ENCODE measurements around the gene ERICH3.

DNA sequence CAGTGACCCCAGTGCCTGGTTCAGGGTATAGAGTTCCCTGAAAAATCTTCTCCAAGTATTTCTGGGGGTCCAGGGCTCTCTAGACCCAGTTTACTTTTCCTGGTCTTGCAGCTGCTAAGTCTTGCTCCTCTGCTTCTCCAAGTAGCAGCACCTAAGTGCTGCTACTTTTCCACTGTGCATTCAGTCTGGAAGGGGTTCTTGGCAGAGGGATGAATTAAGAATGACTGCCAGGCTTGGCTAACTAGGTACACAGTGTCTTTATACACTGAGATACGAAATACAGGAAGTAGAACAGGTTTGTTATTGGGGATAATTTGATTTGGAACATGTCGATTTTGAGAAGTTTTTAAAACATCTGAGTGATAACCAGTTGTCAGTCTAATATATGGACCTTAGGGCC is 24.2 kb upstream of the ERICH3 start:
- TF ChIP-seq, protein P1, sequence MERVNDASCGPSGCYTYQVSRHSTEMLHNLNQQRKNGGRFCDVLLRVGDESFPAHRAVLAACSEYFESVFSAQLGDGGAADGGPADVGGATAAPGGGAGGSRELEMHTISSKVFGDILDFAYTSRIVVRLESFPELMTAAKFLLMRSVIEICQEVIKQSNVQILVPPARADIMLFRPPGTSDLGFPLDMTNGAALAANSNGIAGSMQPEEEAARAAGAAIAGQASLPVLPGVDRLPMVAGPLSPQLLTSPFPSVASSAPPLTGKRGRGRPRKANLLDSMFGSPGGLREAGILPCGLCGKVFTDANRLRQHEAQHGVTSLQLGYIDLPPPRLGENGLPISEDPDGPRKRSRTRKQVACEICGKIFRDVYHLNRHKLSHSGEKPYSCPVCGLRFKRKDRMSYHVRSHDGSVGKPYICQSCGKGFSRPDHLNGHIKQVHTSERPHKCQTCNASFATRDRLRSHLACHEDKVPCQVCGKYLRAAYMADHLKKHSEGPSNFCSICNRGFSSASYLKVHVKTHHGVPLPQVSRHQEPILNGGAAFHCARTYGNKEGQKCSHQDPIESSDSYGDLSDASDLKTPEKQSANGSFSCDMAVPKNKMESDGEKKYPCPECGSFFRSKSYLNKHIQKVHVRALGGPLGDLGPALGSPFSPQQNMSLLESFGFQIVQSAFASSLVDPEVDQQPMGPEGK (CRISPR knock-in tag; IDR thresholded peaks at IDR 0.05; ENCODE audit: borderline replicate concordance), result no peak
- TF ChIP-seq ZNF70 (CRISPR knock-in tag; IDR thresholded peaks at IDR 0.05) (no peak), ZFP3 (CRISPR knock-in tag; IDR thresholded peaks at IDR 0.05) (no peak)
- TF ChIP-seq, protein P2, sequence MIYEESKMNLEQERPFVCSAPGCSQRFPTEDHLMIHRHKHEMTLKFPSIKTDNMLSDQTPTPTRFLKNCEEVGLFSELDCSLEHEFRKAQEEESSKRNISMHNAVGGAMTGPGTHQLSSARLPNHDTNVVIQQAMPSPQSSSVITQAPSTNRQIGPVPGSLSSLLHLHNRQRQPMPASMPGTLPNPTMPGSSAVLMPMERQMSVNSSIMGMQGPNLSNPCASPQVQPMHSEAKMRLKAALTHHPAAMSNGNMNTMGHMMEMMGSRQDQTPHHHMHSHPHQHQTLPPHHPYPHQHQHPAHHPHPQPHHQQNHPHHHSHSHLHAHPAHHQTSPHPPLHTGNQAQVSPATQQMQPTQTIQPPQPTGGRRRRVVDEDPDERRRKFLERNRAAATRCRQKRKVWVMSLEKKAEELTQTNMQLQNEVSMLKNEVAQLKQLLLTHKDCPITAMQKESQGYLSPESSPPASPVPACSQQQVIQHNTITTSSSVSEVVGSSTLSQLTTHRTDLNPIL (CRISPR knock-in tag; IDR thresholded peaks at IDR 0.05; ENCODE audit: low read depth), result no peak
